Measurements from ENCODE around the gene UBAP1L.
A peak's percentile ranks its signal among the peaks of the same experiment; 100 is the strongest.

The UBAP1L gene

GRCh38 chr15:65051266-65051665 lies 63.7 kb downstream of the UBAP1L start:
- Histone ChIP-seq H3K27me3 (ENCODE audit: low read depth, low read length) (no peaks in the 10 kb centered on the region), H3K4me3 (ENCODE audit: low read length) (no peak overlapping the region), H3K9me3 (ENCODE audit: insufficient read depth, low read length) (no peaks in the 10 kb centered on the region), H3K79me2 (ENCODE audit: low read length) (no peaks in the 10 kb centered on the region), H2AFZ (ENCODE audit: low read depth, low read length) (no peak overlapping the region), H3K4me1 (ENCODE audit: low read length) (peaks cover 11% of the 10 kb centered on the region), H3K27ac (ENCODE audit: low read length) (no peak overlapping the region), H3K36me3 (replicated peaks; ENCODE audit: low read depth, low read length) (no peaks in the 10 kb centered on the region), H3K4me2 (ENCODE audit: low read length) (no peak overlapping the region), H3K9ac (ENCODE audit: low read length) (no peak overlapping the region), H4K20me1 (ENCODE audit: insufficient read depth, low read length) (no peaks in the 10 kb centered on the region; the same call in 1 of the 2 replicates)
- no peak for TF ChIP-seq CTCF (IDR thresholded peaks at IDR 0.05; ENCODE audit: low read depth, low read length)
- no peak for TF ChIP-seq EZH2phosphoT487 (IDR thresholded peaks at IDR 0.05; ENCODE audit: low read depth)

DNA sequence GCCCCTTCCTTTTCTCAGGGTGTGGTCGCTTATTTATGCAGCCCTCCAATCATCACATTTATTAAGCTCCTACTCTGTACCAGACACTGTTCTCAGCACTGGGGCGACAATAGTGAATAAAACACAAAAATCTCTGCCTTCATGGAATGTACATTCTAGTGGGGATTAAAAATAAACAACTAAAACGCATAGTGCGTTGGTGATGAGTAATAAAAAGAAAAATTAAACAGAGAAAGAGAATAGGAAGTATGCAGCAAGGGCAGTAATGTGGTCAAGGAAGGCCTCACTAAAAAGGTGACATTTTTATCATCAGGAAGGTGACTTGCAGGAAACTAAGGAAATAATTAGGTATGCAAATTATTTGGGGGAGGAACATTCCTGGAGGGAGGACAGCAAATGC lies 64.7 kb downstream of the UBAP1L start:
- Histone ChIP-seq H4K20me1 (ENCODE audit: insufficient read depth, low read length) (no peaks in the 10 kb centered on the region; the same call in 1 of the 2 replicates), H3K79me2 (ENCODE audit: low read length) (no peaks in the 10 kb centered on the region), H3K9me3 (ENCODE audit: insufficient read depth, low read length) (no peaks in the 10 kb centered on the region), H3K4me2 (ENCODE audit: low read length) (peak overlapping the region; percentile 82), H2AFZ (ENCODE audit: low read depth, low read length) (no peak overlapping the region), H3K36me3 (replicated peaks; ENCODE audit: low read depth, low read length) (no peaks in the 10 kb centered on the region), H3K9ac (ENCODE audit: low read length) (no peak overlapping the region), H3K4me1 (ENCODE audit: low read length) (peaks cover 11% of the 10 kb centered on the region), H3K27me3 (ENCODE audit: low read depth, low read length) (no peaks in the 10 kb centered on the region), H3K27ac (ENCODE audit: low read length) (no peak overlapping the region), H3K4me3 (ENCODE audit: low read length) (peak overlapping the region; percentile 70)
- TF ChIP-seq CTCF (IDR thresholded peaks at IDR 0.05; ENCODE audit: low read depth, low read length) = no peak
- TF ChIP-seq EZH2phosphoT487 (IDR thresholded peaks at IDR 0.05; ENCODE audit: low read depth) = no peak

DNA sequence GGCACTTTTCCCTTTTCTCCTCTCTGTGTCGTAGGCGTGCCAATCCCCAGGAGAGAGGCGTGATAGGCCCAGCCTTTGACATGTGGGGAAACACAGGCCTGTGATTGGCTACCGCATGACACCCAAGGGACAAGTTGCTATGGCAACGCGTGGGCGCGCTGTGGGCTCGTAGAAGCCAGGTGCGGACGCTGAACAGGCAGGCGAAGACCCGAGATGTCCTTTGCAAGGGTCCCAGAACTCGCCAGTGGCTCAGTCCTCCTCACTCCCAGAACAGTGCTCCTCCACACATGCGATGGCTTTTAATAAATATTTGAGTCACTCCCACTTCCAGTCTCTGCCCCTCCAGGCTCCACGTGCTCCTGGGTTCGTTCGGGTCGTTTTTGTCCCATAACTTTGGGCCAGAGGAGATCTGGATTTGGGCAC lies 65.6 kb downstream of the UBAP1L start:
- Histone ChIP-seq H2AFZ (ENCODE audit: low read depth, low read length) (peak overlapping the region; percentile 12; the same call in 1 of the 2 replicates), H3K4me1 (ENCODE audit: low read length) (peaks cover 11% of the 10 kb centered on the region), H3K9ac (ENCODE audit: low read length) (no peak overlapping the region), H3K27me3 (ENCODE audit: low read depth, low read length) (no peaks in the 10 kb centered on the region), H3K9me3 (ENCODE audit: insufficient read depth, low read length) (no peaks in the 10 kb centered on the region), H3K36me3 (replicated peaks; ENCODE audit: low read depth, low read length) (no peaks in the 10 kb centered on the region), H3K27ac (ENCODE audit: low read length) (no peak overlapping the region), H4K20me1 (ENCODE audit: insufficient read depth, low read length) (no peaks in the 10 kb centered on the region; the same call in 1 of the 2 replicates), H3K4me2 (ENCODE audit: low read length) (peak overlapping the region; percentile 82), H3K79me2 (ENCODE audit: low read length) (no peaks in the 10 kb centered on the region), H3K4me3 (ENCODE audit: low read length) (peak overlapping the region; percentile 70)
- TF ChIP-seq CTCF (IDR thresholded peaks at IDR 0.05; ENCODE audit: low read depth, low read length) (no peak), EZH2phosphoT487 (IDR thresholded peaks at IDR 0.05; ENCODE audit: low read depth) (no peak)

GRCh38 chr15:65048241-65048640 lies 66.8 kb downstream of the UBAP1L start:
- TF ChIP-seq CTCF (IDR thresholded peaks at IDR 0.05; ENCODE audit: low read depth, low read length) (no peak), EZH2phosphoT487 (IDR thresholded peaks at IDR 0.05; ENCODE audit: low read depth) (no peak)
- Histone ChIP-seq H3K9me3 (ENCODE audit: insufficient read depth, low read length) (no peaks in the 10 kb centered on the region), H3K79me2 (ENCODE audit: low read length) (no peaks in the 10 kb centered on the region), H3K4me2 (ENCODE audit: low read length) (no peak overlapping the region), H2AFZ (ENCODE audit: low read depth, low read length) (no peak overlapping the region), H3K9ac (ENCODE audit: low read length) (no peak overlapping the region), H4K20me1 (ENCODE audit: insufficient read depth, low read length) (no peaks in the 10 kb centered on the region; the same call in 1 of the 2 replicates), H3K4me3 (ENCODE audit: low read length) (no peak overlapping the region), H3K27ac (ENCODE audit: low read length) (no peak overlapping the region), H3K36me3 (replicated peaks; ENCODE audit: low read depth, low read length) (no peaks in the 10 kb centered on the region), H3K27me3 (ENCODE audit: low read depth, low read length) (no peaks in the 10 kb centered on the region), H3K4me1 (ENCODE audit: low read length) (peaks cover 17% of the 10 kb centered on the region)
